H7 (cell line): Measurements from ENCODE around the gene NPR2. TPM values are rescaled to one million over a fixed set of nuclear protein-coding genes. Genes with fewer than 3 reads are reported as not detected.

Experiments used
- DNase-seq: peaks from one replicate; pipeline ENCODE4 v3.0.0; 2012
- H3K27me3 ChIP-seq: 2 replicates; pipeline ENCODE4 v1.6.0; 2011; ENCODE audit warnings: mild to moderate bottlenecking, low read length; ENCODE audit not compliant: control insufficient read depth, insufficient read depth
- H3K36me3 ChIP-seq: replicated peaks from 2 replicates; pipeline ENCODE4 v1.5.1; 2011; ENCODE audit warnings: low read length; ENCODE audit not compliant: control insufficient read depth, insufficient read depth
- H3K4me3 ChIP-seq: 2 replicates; pipeline ENCODE4 v1.5.1; 2011; ENCODE audit warnings: low read depth, mild to moderate bottlenecking, control low read depth, low read length, moderate library complexity; ENCODE audit not compliant: insufficient read depth
- total RNA-seq: library from RNA; depleted of rRNA; stranded (reverse); fragments of >200 nt; shearing (Covaris generic); gene quantifications from 2 replicates; pipeline ENCODE4 v1.2.3, GENCODE V29; 2014

The NPR2 gene
- total RNA-seq, 1 experiment from 2014 or later, result 6.4 TPM

- Histone ChIP-seq H3K4me3 (no peak overlapping the region), H3K27me3 (no peaks in the 10 kb centered on the region), H3K36me3 (no peaks in the 10 kb centered on the region)
- DNase-seq, result peak; percentile 59
These were observed 16.3 kb upstream of the NPR2 start for GRCh38 chr9:35774907-35775635.

DNA sequence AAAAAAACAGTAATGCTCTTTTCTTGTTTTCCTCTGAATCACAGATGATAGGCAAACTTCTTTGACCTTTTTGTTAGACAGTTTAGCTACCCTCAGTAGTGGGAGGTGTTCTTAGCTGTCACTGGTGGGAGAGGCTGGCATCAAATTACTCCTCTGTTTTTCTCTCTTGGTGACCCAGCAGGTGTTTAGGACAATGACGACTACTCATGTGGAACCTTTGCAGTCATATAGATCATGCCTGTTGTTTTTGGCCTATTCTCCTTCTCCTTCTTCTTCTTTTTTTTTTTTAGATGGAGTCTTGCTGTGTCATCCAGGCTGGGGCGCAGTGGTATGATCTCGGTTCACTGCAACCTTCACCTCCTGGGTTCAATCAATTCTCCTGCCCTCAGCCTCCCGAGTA lies 15.4 kb upstream of the NPR2 start:
- H3K4me3 ChIP-seq, result no peak overlapping the region
- DNase-seq, result no peak

DNA sequence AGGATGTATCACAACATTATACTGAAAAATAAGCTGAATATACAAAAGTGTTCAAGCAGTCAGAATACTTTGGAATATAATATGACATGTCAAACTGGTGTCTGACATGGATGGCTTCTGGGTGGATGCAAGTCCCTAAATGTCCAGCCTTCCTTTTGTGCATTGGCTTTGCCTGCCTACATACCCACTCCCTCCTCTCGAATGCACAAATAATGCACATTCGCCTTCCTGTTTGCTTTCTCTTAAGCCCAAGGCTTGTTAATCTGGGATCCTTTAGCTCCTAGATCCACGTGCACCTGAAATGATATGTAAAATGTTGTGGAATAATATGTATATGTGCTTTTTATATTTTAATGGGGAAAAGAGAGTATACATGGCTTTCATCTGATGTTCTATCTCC lies 12.9 kb upstream of the NPR2 start:
- no peak for DNase-seq
- H3K36me3 ChIP-seq, result no peaks in the 10 kb centered on the region
- no peaks in the 10 kb centered on the region for H3K27me3 ChIP-seq
- H3K4me3 ChIP-seq, result no peak overlapping the region

More for the DNA sequence above, 15.4 kb upstream of the NPR2 start:
- H3K27me3 ChIP-seq, result no peaks in the 10 kb centered on the region
- no peaks in the 10 kb centered on the region for H3K36me3 ChIP-seq

- Histone ChIP-seq H3K36me3 (no peaks in the 10 kb centered on the region), H3K4me3 (no peak overlapping the region), H3K27me3 (no peaks in the 10 kb centered on the region)
- no peak for DNase-seq
These were observed 10.3 kb upstream of the NPR2 start for GRCh38 chr9:35781066-35781465.

GRCh38 chr9:35783418-35783817 lies 8.0 kb upstream of the NPR2 start:
- DNase-seq, result no peak
- no peak overlapping the region for H3K4me3 ChIP-seq
- no peaks in the 10 kb centered on the region for H3K27me3 ChIP-seq
- no peaks in the 10 kb centered on the region for H3K36me3 ChIP-seq

GRCh38 chr9:35789541-35789940 lies 1.9 kb upstream of the NPR2 start:
- Histone ChIP-seq H3K4me3 (no peak overlapping the region), H3K36me3 (no peaks in the 10 kb centered on the region), H3K27me3 (no peaks in the 10 kb centered on the region; the same call in 1 of the 2 replicates)
- no peak for DNase-seq

DNA sequence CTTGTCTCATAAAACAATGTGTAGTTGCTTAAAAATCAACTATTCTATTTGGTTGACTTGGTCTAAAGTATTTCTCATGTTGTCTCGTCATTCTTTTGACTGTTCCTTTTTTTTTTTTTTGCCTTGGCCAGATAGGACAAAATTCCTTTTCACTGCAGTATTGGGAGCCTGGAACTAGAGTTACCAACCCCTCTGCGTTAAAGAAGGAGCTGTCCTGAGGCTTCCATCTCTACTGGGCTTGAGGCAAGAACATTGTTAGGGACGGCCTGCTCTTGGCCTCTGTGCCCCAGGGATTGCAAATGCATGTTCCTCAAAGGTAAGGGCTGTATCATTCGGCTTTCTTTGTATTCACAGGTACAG lies 1.4 kb upstream of the NPR2 start:
- no peaks in the 10 kb centered on the region for H3K36me3 ChIP-seq
- DNase-seq, result no peak
- no peaks in the 10 kb centered on the region; the same call in 1 of the 2 replicates for H3K27me3 ChIP-seq
- no peak overlapping the region for H3K4me3 ChIP-seq

DNA sequence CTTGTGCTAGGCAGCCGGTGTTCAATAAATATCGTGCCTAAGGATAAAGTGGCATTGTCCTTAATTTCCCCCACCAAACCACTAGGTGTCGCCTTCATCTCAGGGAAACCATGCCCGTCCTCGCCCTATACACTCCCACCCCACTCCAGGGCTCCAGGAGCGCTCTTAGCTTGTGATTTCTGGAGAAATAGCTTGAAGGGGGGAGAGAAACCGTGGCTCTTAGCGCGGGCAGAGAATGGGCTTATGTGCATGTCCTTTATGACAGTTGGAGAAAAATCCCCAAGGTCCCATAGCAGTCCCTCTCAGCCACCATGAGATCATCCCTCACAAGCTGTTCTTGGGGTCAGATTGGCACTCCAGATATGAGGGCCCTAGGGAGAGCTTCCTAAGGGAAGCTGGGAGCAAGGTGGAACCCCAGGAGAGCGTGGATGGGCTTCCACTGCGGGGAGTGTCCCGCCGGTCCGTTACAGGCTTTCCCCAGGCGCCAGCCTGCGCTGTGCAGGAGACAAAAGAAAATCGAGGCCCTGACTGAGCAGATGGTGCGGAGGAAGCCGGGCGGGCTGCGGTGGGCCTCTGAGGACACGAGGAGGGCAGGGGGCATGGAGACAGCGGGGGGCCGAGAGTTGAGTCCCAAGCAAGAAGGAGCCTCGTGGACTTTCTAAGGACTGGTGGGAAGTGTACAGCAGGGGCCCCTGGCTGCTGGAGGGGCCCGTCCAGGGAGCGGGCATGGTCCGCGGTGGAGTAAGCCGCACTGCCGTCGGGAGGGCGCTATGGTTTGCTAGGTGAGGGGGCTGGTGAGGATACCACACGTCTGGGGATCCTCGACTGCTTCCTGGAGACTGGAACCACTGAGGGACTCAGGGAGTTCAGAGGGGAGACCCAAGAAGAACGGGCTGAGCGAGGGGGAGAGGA lies 750 bp upstream of the NPR2 start:
- H3K4me3 ChIP-seq, result peak overlapping the region; percentile 40
- H3K27me3 ChIP-seq, result no peaks in the 10 kb centered on the region; the same call in 1 of the 2 replicates
- DNase-seq, result peak; percentile 92
- no peaks in the 10 kb centered on the region for H3K36me3 ChIP-seq

DNA sequence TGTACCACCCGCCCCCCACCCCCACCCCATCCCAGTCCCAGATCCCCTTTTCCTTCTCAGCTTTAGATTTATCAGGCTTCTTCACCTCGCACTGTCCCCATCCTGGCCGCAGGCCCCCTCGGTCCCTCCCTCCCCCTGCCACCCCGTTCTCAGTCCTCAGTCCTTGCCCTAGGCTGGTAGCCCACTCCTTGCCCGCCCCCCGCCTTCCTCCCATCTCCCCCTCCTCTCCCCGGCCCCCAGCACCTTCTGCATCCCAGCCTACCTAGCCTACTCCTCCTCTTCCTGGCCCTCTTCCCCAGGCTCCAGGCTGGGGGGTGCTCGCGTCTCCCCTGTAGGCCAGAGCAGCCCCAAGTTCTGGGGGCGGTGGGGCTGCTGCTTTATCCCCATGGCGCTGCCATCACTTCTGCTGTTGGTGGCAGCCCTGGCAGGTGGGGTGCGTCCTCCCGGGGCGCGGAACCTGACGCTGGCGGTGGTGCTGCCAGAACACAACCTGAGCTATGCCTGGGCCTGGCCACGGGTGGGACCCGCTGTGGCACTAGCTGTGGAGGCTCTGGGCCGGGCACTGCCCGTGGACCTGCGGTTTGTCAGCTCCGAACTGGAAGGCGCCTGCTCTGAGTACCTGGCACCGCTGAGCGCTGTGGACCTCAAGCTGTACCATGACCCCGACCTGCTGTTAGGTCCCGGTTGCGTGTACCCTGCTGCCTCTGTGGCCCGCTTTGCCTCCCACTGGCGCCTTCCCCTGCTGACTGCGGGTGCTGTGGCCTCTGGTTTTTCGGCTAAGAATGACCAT lies 828 bp downstream of the NPR2 start:
- H3K4me3 ChIP-seq, result peak overlapping the region; percentile 70
- no peak for DNase-seq
- H3K27me3 ChIP-seq, result no peaks in the 10 kb centered on the region; the same call in 1 of the 2 replicates
- no peaks in the 10 kb centered on the region for H3K36me3 ChIP-seq

DNA sequence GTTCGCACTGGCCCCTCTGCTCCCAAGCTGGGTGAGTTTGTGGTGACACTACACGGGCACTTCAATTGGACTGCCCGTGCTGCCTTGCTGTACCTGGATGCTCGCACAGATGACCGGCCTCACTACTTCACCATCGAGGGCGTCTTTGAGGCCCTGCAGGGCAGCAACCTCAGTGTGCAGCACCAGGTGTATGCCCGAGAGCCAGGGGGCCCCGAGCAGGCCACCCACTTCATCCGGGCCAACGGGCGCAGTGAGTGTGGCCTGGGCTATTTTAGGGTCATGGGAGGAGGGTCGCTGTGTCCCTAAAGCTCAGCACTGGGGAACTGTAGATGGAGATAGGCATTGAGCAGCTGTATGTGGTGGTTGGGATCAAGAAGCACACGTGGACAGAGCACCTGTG lies 1.4 kb downstream of the NPR2 start:
- H3K27me3 ChIP-seq, result no peaks in the 10 kb centered on the region; the same call in 1 of the 2 replicates
- DNase-seq, result no peak
- no peak overlapping the region for H3K4me3 ChIP-seq
- H3K36me3 ChIP-seq, result no peaks in the 10 kb centered on the region

GRCh38 chr9:35793461-35793860 lies 2.1 kb downstream of the NPR2 start:
- H3K4me3 ChIP-seq, result no peak overlapping the region
- no peaks in the 10 kb centered on the region for H3K36me3 ChIP-seq
- DNase-seq, result no peak
- H3K27me3 ChIP-seq, result no peaks in the 10 kb centered on the region; the same call in 1 of the 2 replicates

DNA sequence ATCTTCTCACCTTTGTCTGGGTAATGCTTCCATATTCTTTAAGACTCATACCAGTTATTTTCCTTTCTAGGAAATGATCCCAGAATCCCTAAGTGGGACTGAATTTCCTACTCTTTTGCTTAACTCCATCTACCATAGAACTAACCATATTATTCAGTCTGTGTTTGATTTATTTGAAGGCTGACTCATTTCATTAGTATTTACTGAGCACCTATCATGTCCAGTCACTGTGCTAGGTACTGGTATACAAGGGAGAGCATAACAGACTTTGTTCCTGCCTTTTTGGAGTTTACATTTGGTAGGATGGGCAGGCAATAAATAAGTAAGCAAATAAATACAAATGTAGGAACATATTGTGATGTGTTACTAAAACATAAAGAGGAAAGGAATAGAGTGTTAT lies 4.3 kb downstream of the NPR2 start:
- Histone ChIP-seq H3K4me3 (no peak overlapping the region), H3K27me3 (no peaks in the 10 kb centered on the region; the same call in 1 of the 2 replicates), H3K36me3 (no peaks in the 10 kb centered on the region; the same call in 1 of the 2 replicates)
- DNase-seq, result no peak

GRCh38 chr9:35797311-35798109 lies 6.1 kb downstream of the NPR2 start:
- no peak overlapping the region for H3K4me3 ChIP-seq
- H3K36me3 ChIP-seq, result no peaks in the 10 kb centered on the region; the same call in 1 of the 2 replicates
- H3K27me3 ChIP-seq, result no peaks in the 10 kb centered on the region
- DNase-seq, result no peak
